ENCODE results near the gene DSC1. TPM values are rescaled to one million over a fixed set of nuclear protein-coding genes. Genes with fewer than 3 reads are reported as not detected.

Gene DSC1
- total RNA-seq, 2 donors from 2014 or later: not detected

- peaks cover 94% of the 10 kb centered on the region for H3K36me3 ChIP-seq (ENCODE audit: control insufficient read depth, insufficient read depth, low read length)
- H3K9me3 ChIP-seq (ENCODE audit: control insufficient read depth, low read length): peaks cover 5% of the 10 kb centered on the region
- H3K27ac ChIP-seq (ENCODE audit: low read depth, low read length): no peak overlapping the region
- TF ChIP-seq CTCF (conservative IDR thresholded peaks at IDR 0.05): no peak
- H3K4me3 ChIP-seq (ENCODE audit: low read length): no peak overlapping the region
- no peak for DNase-seq
- H3K4me1 ChIP-seq (ENCODE audit: control insufficient read depth, insufficient read depth, low read length): no peaks in the 10 kb centered on the region
- Mint-ChIP-seq H3K36me3 (ENCODE audit: low read depth) (peaks cover 72% of the 10 kb centered on the region), H3K4me1 (no peaks in the 10 kb centered on the region), H3K4me3 (no peak overlapping the region), H3K27me3 (ENCODE audit: insufficient read depth) (no peaks in the 10 kb centered on the region), H3K9me3 (no peaks in the 10 kb centered on the region), H3K27ac (no peak overlapping the region)
- H3K9ac ChIP-seq (ENCODE audit: extremely low read depth, low read length, poor library complexity, severe bottlenecking): no peak overlapping the region
- 81 to 99% methylated on average over 3 of the region's 3 CpGs for WGBS, 2 experiments (ENCODE audit: insufficient coverage in 1 of 2, insufficient read length in 1 of 2)
- no peaks in the 10 kb centered on the region for H3K27me3 ChIP-seq (ENCODE audit: control insufficient read depth, insufficient read depth, low read length, poor library complexity, severe bottlenecking)
These were observed 74.1 kb downstream of the DSC1 start for GRCh38 chr18:31088532-31088931.

GRCh38 chr18:31079973-31080372 is 82.7 kb downstream of the DSC1 start:
- no peak overlapping the region for H3K27ac ChIP-seq (ENCODE audit: low read depth, low read length)
- Mint-ChIP-seq H3K4me3 (no peak overlapping the region), H3K9me3 (no peaks in the 10 kb centered on the region), H3K4me1 (no peaks in the 10 kb centered on the region), H3K27me3 (ENCODE audit: insufficient read depth) (no peaks in the 10 kb centered on the region), H3K27ac (no peak overlapping the region), H3K36me3 (ENCODE audit: low read depth) (peaks cover 68% of the 10 kb centered on the region)
- H3K27me3 ChIP-seq (ENCODE audit: control insufficient read depth, insufficient read depth, low read length, poor library complexity, severe bottlenecking): no peaks in the 10 kb centered on the region
- H3K4me3 ChIP-seq (ENCODE audit: low read length): no peak overlapping the region
- TF ChIP-seq CTCF (conservative IDR thresholded peaks at IDR 0.05): no peak
- H3K9me3 ChIP-seq (ENCODE audit: control insufficient read depth, low read length): no peaks in the 10 kb centered on the region
- no peaks in the 10 kb centered on the region for H3K4me1 ChIP-seq (ENCODE audit: control insufficient read depth, insufficient read depth, low read length)
- no peak for DNase-seq
- H3K36me3 ChIP-seq (ENCODE audit: control insufficient read depth, insufficient read depth, low read length): peaks cover 85% of the 10 kb centered on the region
- WGBS, 2 experiments (ENCODE audit: insufficient coverage in 1 of 2, insufficient read length in 1 of 2): 96 to 100% methylated on average over 2 of the region's 3 CpGs
- H3K9ac ChIP-seq (ENCODE audit: extremely low read depth, low read length, poor library complexity, severe bottlenecking): no peak overlapping the region

Other genes with a start within 250 kb of the DSC1 start
- under 1 TPM; 0.26 to 0.53 TPM for gene DSC3, start 120.1 kb downstream of the DSC1 start, total RNA-seq
- gene DSC2, start 60.4 kb downstream of the DSC1 start, total RNA-seq: 10 to 100 TPM; 58.4 to 72.4 TPM
- gene DSG1, start 155.3 kb upstream of the DSC1 start, total RNA-seq: not detected
- not detected for gene DSG4, start 213.9 kb upstream of the DSC1 start, total RNA-seq

All from endodermal cell (in vitro differentiated cells).